ENCODE data around the gene TICAM1. TPM values are rescaled to one million over a fixed set of nuclear protein-coding genes. Genes with fewer than 3 reads are reported as not detected.
"Not testable (repeated sequence)": the region's sequence is repeated elsewhere in the genome, so short reads cannot be mapped to it uniquely, and the experiment has no call there.

The TICAM1 gene
- total RNA-seq, 1 experiment from 2014 or later: 0.48 TPM

GRCh38 chr19:4823577-4823976 is 7.9 kb downstream of the TICAM1 start:
- no peaks in the 10 kb centered on the region for H3K9me3 ChIP-seq (ENCODE audit: control insufficient read depth, low read depth, low read length)
- no peak overlapping the region for H3K4ac ChIP-seq (ENCODE audit: low read depth, low read length)
- no peak overlapping the region for H2BK5ac ChIP-seq (ENCODE audit: insufficient read length, low read length)
- H3K4me2 ChIP-seq (ENCODE audit: insufficient read depth, insufficient read length, low read length): no peak overlapping the region
- no peak overlapping the region for H2AK5ac ChIP-seq (ENCODE audit: insufficient read length, low read length)
- TF ChIP-seq CTCF (conservative IDR thresholded peaks at IDR 0.05): no peak
- H3K4me3 Mint-ChIP-seq: no peak overlapping the region
- H4K20me1 ChIP-seq (ENCODE audit: control insufficient read depth, insufficient read depth, insufficient read length): no peaks in the 10 kb centered on the region
- H3K9me3 Mint-ChIP-seq: no peaks in the 10 kb centered on the region; a peak in 1 of 5 replicates
- H3K23me2 ChIP-seq (ENCODE audit: insufficient read length, low read depth, low read length, poor library complexity, severe bottlenecking): no peaks in the 10 kb centered on the region
- no peak for DNase-seq
- no peak overlapping the region for H2BK120ac ChIP-seq (ENCODE audit: low read depth, low read length, poor library complexity, severe bottlenecking)
- no peaks in the 10 kb centered on the region for H3K27me3 ChIP-seq (ENCODE audit: insufficient read depth, low read length)
- no peak overlapping the region for H2BK15ac ChIP-seq (ENCODE audit: low read depth, low read length)
- no peak overlapping the region for H3K27ac ChIP-seq (ENCODE audit: insufficient read length, low read depth, low read length)
- no peaks in the 10 kb centered on the region for H3K4me1 ChIP-seq (ENCODE audit: insufficient read depth, low read length)
- no peaks in the 10 kb centered on the region for H3K36me3 Mint-ChIP-seq (ENCODE audit: insufficient read depth in 1 of 3, low read depth in 3 of 3)
- no peak overlapping the region for H3T11ph ChIP-seq (ENCODE audit: low read length)
- H3K14ac ChIP-seq (ENCODE audit: insufficient read depth, low read length): no peak overlapping the region
- H3K18ac ChIP-seq (ENCODE audit: insufficient read length, low read depth, low read length): no peak overlapping the region
- H4K8ac ChIP-seq (replicated peaks; ENCODE audit: insufficient read length, low read depth, low read length): no peak overlapping the region
- H3K27ac Mint-ChIP-seq: no peak overlapping the region
- no peak overlapping the region for H3K56ac ChIP-seq (ENCODE audit: insufficient read length, low read depth, low read length)
- no peaks in the 10 kb centered on the region for H3K4me1 Mint-ChIP-seq
- no peak overlapping the region for H2BK20ac ChIP-seq (ENCODE audit: low read depth, low read length, poor library complexity, severe bottlenecking)
- no peak overlapping the region for H4K5ac ChIP-seq (ENCODE audit: insufficient read length, low read depth, low read length)
- no peak overlapping the region for H4K91ac ChIP-seq (ENCODE audit: insufficient read length, low read depth, low read length)
- no peak overlapping the region for H2BK12ac ChIP-seq (ENCODE audit: insufficient read length, low read depth, low read length)
- H3K9ac ChIP-seq (ENCODE audit: extremely low read depth, insufficient read length, low read length): no peak overlapping the region
- H2AFZ ChIP-seq (ENCODE audit: low read length): no peak overlapping the region
- no CpG with 5 or more reads among the region's 6 CpGs for WGBS (ENCODE audit: extremely low coverage, insufficient read length, low lambda C conversion rate)
- no peaks in the 10 kb centered on the region; the same call in 1 of the 2 replicates for H3K27me3 Mint-ChIP-seq (ENCODE audit: low read depth)
- H3K79me1 ChIP-seq (ENCODE audit: insufficient read depth, low read depth, low read length, poor library complexity, severe bottlenecking): no peaks in the 10 kb centered on the region
- no peaks in the 10 kb centered on the region for H3K79me2 ChIP-seq (ENCODE audit: insufficient read depth, low read length)
- H3K23ac ChIP-seq (ENCODE audit: insufficient read length, low read depth, low read length): no peak overlapping the region

GRCh38 chr19:4822354-4822753 is 9.2 kb downstream of the TICAM1 start:
- H4K5ac ChIP-seq (ENCODE audit: insufficient read length, low read depth, low read length); H4K8ac ChIP-seq (replicated peaks; ENCODE audit: insufficient read length, low read depth, low read length); H4K91ac ChIP-seq (ENCODE audit: insufficient read length, low read depth, low read length); H2BK20ac ChIP-seq (ENCODE audit: low read depth, low read length, poor library complexity, severe bottlenecking); H3K56ac ChIP-seq (ENCODE audit: insufficient read length, low read depth, low read length); H3K9me3 Mint-ChIP-seq; H2AFZ ChIP-seq (ENCODE audit: low read length); H3K79me2 ChIP-seq (ENCODE audit: insufficient read depth, low read length); H2BK120ac ChIP-seq (ENCODE audit: low read depth, low read length, poor library complexity, severe bottlenecking); H3K27ac Mint-ChIP-seq; H3K4ac ChIP-seq (ENCODE audit: low read depth, low read length); H3K9ac ChIP-seq (ENCODE audit: extremely low read depth, insufficient read length, low read length); H3K18ac ChIP-seq (ENCODE audit: insufficient read length, low read depth, low read length); H3K27ac ChIP-seq (ENCODE audit: insufficient read length, low read depth, low read length); H3K36me3 Mint-ChIP-seq (ENCODE audit: insufficient read depth in 1 of 3, low read depth in 3 of 3); H2BK12ac ChIP-seq (ENCODE audit: insufficient read length, low read depth, low read length); H2BK5ac ChIP-seq (ENCODE audit: insufficient read length, low read length); H3K79me1 ChIP-seq (ENCODE audit: insufficient read depth, low read depth, low read length, poor library complexity, severe bottlenecking); H2BK15ac ChIP-seq (ENCODE audit: low read depth, low read length); H3K4me1 ChIP-seq (ENCODE audit: insufficient read depth, low read length); H3K23me2 ChIP-seq (ENCODE audit: insufficient read length, low read depth, low read length, poor library complexity, severe bottlenecking); H3K27me3 ChIP-seq (ENCODE audit: insufficient read depth, low read length); H3K23ac ChIP-seq (ENCODE audit: insufficient read length, low read depth, low read length); DNase-seq; H2AK5ac ChIP-seq (ENCODE audit: insufficient read length, low read length); H4K20me1 ChIP-seq (ENCODE audit: control insufficient read depth, insufficient read depth, insufficient read length); H3K27me3 Mint-ChIP-seq (ENCODE audit: low read depth); H3K4me2 ChIP-seq (ENCODE audit: insufficient read depth, insufficient read length, low read length); H3K4me1 Mint-ChIP-seq; H3T11ph ChIP-seq (ENCODE audit: low read length); H3K14ac ChIP-seq (ENCODE audit: insufficient read depth, low read length); H3K9me3 ChIP-seq (ENCODE audit: control insufficient read depth, low read depth, low read length); H3K4me3 Mint-ChIP-seq: not testable (repeated sequence)
- no CpG with 5 or more reads among the region's 7 CpGs for WGBS (ENCODE audit: extremely low coverage, insufficient read length, low lambda C conversion rate)
